ENCODE data around the gene SOAT1.

DNA sequence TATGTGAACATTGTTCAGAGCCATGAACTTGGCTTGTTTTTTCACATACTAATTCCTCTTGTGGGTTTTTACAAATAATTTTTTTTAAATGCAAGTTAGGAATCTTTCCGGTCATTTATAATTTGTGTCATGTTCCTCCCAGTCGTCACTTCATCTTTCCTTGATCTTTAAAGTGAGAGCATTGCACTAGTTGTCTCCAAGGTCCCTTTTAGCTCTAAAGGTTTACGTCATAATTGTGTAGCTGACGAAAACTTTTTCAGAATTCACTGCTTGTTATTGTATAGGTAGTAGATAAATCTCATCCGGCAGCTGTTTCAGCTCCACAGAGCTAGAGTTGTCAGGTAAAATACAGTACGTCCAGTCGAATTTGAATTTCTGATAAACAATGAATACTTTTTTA is 33.6 kb downstream of the SOAT1 start:
- no peak for TF ChIP-seq POLR2A (IDR thresholded peaks at IDR 0.05)
- TF ChIP-seq, protein P1, sequence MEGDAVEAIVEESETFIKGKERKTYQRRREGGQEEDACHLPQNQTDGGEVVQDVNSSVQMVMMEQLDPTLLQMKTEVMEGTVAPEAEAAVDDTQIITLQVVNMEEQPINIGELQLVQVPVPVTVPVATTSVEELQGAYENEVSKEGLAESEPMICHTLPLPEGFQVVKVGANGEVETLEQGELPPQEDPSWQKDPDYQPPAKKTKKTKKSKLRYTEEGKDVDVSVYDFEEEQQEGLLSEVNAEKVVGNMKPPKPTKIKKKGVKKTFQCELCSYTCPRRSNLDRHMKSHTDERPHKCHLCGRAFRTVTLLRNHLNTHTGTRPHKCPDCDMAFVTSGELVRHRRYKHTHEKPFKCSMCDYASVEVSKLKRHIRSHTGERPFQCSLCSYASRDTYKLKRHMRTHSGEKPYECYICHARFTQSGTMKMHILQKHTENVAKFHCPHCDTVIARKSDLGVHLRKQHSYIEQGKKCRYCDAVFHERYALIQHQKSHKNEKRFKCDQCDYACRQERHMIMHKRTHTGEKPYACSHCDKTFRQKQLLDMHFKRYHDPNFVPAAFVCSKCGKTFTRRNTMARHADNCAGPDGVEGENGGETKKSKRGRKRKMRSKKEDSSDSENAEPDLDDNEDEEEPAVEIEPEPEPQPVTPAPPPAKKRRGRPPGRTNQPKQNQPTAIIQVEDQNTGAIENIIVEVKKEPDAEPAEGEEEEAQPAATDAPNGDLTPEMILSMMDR (IDR thresholded peaks at IDR 0.05), result no peak

Data from heart left ventricle (tissue), 13 donors.